ENCODE results near the gene BLACAT1. TPM values are rescaled to one million over a fixed set of nuclear protein-coding genes. Genes with fewer than 3 reads are reported as not detected.
"Not testable (repeated sequence)": the region's sequence is repeated elsewhere in the genome, so short reads cannot be mapped to it uniquely, and the experiment has no call there.

The BLACAT1 gene
- total RNA-seq, 1 donor from 2014 or later, result 0.84 TPM

DNA sequence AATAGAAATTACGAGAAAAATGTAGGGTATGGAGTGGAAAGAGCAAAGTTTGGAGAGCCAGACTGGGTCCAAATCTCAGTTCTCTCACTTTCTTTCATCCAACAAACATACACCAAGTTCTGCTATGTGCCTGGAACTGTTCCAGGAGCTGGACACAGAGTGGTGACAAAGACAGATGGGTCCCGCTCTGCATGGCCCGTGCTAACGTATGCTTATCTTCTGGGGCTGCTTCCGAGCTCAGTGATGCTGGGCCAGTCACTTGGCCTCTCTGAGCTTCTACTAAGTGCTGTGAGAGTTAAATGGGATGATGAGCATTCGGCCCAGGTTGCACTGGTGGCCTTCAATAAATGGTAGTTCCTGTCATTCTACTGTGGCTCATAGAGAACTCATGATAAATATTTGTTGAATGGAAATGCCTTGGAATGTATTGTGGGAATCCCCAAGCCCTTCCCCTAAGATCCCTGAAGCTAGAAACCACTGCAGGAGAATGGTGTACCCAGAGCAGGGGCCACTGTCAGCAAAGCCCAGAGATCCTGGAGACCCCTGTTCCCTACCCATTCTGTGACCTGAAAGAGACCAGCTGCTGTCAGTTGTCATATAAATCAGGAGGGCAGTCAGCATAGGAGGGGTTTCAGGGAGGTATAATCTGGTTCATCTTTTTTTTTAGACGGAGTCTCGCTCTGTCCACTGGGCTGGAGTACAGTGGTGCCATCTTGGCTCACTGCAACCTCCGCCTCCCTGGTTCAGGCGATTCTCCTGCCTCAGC, 37.8 kb downstream of the BLACAT1 start:
- no peak overlapping the region for H3K4me3 ChIP-seq
- TF ChIP-seq, protein P1, sequence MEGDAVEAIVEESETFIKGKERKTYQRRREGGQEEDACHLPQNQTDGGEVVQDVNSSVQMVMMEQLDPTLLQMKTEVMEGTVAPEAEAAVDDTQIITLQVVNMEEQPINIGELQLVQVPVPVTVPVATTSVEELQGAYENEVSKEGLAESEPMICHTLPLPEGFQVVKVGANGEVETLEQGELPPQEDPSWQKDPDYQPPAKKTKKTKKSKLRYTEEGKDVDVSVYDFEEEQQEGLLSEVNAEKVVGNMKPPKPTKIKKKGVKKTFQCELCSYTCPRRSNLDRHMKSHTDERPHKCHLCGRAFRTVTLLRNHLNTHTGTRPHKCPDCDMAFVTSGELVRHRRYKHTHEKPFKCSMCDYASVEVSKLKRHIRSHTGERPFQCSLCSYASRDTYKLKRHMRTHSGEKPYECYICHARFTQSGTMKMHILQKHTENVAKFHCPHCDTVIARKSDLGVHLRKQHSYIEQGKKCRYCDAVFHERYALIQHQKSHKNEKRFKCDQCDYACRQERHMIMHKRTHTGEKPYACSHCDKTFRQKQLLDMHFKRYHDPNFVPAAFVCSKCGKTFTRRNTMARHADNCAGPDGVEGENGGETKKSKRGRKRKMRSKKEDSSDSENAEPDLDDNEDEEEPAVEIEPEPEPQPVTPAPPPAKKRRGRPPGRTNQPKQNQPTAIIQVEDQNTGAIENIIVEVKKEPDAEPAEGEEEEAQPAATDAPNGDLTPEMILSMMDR (IDR thresholded peaks at IDR 0.05), result no peak
- DNase-seq, result no peak
- intact Hi-C loops (cut with DNase I), result no loop called here
- H3K4me1 ChIP-seq, result no peaks in the 10 kb centered on the region
- no peak for ATAC-seq
- H3K27me3 ChIP-seq, result no peaks in the 10 kb centered on the region
- no peaks in the 10 kb centered on the region for H3K9me3 ChIP-seq
- H3K27ac ChIP-seq, result no peak overlapping the region
- H3K36me3 ChIP-seq, result no peaks in the 10 kb centered on the region

DNA sequence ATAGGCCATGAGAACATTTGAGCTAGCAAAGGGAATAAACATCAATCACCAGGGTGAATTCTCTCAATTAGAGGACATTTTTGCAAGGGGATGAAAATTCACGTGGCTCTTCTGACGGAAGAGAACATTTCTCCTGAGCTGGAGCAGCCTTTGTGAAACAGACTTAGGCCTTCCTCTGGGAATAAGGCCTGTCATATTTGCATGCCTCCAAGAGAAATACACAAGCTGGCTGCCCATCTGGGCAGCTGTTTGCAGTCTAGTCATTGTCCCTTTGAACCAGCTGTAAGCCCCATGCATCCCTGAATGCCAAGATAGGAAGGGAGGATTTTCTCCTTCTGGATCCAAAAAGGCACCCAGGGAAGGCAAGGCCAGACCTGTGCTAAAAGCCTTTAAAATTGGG, 39.5 kb downstream of the BLACAT1 start:
- Histone ChIP-seq H3K36me3 (no peaks in the 10 kb centered on the region), H3K9me3 (no peaks in the 10 kb centered on the region), H3K4me1 (no peaks in the 10 kb centered on the region), H3K27me3 (no peaks in the 10 kb centered on the region), H3K4me3 (no peak overlapping the region), H3K27ac (no peak overlapping the region)
- intact Hi-C loops (cut with DNase I), result no loop called here
- no peak for DNase-seq
- TF ChIP-seq, protein P1 (IDR thresholded peaks at IDR 0.05), result no peak
- ATAC-seq, result no peak

DNA sequence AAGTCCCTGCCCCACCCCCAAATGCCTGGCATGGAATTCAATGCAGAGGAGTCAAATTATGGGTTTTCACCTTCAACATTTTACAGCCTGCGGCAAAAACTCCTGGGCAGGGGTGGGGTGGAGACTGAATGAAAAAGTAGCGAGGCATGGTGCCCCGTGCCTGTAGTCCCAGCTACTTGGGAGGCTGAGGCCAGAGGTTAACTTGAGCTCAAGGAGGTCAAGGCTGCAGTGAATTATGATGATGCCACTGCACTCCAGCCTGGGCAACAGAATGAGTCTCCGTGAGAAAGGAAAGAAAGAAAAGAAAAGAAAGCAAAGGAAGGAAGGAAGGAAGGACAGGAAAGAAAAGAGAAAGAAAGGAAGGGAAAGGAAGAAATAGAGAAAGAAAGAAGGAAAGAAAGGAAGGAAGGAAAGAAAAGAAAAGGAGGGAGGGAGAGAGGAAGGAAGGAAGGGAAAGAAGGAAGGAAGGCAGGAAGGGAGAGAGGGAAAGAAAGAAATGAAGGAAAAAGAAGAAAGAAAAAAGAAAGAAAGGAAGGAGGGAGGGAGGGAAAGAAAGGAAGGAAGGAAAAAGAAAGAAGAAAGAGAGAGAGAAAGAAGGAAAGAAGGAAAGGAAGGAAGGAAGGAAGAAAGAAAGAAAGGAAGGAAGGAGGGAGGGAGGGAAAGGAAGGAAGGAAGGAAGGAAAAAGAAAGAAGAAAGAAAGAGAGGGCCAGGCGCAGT, 45.1 kb downstream of the BLACAT1 start:
- Histone ChIP-seq H3K36me3 (no peaks in the 10 kb centered on the region), H3K4me1 (no peaks in the 10 kb centered on the region), H3K9me3 (no peaks in the 10 kb centered on the region), H3K4me3 (no peak overlapping the region), H3K27ac (no peak overlapping the region), H3K27me3 (no peaks in the 10 kb centered on the region)
- TF ChIP-seq, protein P1 (IDR thresholded peaks at IDR 0.05), result no peak
- intact Hi-C loops (cut with DNase I), result no loop called here
- ATAC-seq (no peak), DNase-seq (no peak)

DNA sequence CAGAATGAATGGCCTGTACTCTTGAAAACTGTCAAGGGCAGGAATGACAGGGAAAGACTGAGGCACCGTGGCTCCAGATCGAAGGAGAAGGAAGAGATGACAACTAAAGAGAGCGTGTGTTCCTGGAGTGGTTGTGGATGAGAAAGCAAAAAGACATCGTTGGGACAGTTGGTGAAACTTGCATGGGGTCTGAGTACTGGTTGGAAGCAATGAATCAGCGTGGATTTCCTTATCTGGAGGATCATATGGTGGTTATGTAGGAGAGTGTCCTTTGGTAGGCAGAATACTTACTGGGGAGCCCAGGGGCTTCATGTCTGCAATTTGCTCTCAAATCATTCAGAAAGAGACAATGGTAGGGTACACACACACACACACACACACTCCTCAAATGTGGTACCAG, 47.9 kb downstream of the BLACAT1 start:
- Histone ChIP-seq H3K27me3 (no peaks in the 10 kb centered on the region), H3K4me3 (no peak overlapping the region), H3K4me1 (no peaks in the 10 kb centered on the region), H3K36me3 (no peaks in the 10 kb centered on the region), H3K9me3 (no peaks in the 10 kb centered on the region), H3K27ac (no peak overlapping the region)
- intact Hi-C loops (cut with DNase I), result no loop called here
- ATAC-seq (no peak), DNase-seq (no peak)
- TF ChIP-seq, protein P1 (IDR thresholded peaks at IDR 0.05), result no peak

DNA sequence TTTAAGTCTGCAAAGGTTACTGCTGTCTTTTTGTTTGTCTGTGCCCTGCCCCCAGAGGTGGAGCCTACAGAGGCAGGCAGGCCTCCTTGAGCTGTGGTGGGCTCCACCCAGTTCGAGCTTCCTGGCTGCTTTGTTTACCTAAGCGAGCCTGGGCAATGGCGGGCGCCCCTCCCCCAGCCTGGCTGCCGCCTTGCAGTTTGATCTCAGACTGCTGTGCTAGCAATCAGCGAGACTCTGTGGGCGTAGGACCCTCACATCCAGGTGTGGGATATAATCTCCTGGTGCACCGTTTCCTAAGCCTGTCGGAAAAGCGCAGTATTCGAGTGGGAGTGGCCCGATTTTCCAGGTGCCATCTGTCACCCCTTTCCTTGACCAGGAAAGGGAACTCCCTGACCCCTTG, 49.6 kb downstream of the BLACAT1 start:
- ATAC-seq; intact Hi-C loops (cut with DNase I): not testable (repeated sequence)

More for the DNA sequence above, 49.6 kb downstream of the BLACAT1 start:
- H3K27me3 ChIP-seq, H3K9me3 ChIP-seq, H3K27ac ChIP-seq, DNase-seq, H3K4me3 ChIP-seq, H3K4me1 ChIP-seq, H3K36me3 ChIP-seq: not testable (repeated sequence)

Small RNA genes lying within 50 kb of the gene (microRNA-seq; reads per million reads assigned to microRNA genes)
- gene MIR135B (ENCODE audit: borderline microRNAs expressed), result 135 reads per million, percentile 68 among the genes with 10 or more reads in this experiment

Other genes with a start within 250 kb of the BLACAT1 start
- gene DSTYK, start 244.3 kb downstream of the BLACAT1 start, total RNA-seq, result 12.7 TPM
- 4.8 TPM for gene TMCC2, start 228.1 kb downstream of the BLACAT1 start, total RNA-seq
- gene NUAK2, start 134.3 kb downstream of the BLACAT1 start, total RNA-seq, result 8.8 TPM
- gene KLHDC8A, start 99.1 kb downstream of the BLACAT1 start, total RNA-seq, result 0.78 TPM
- 2.1 TPM for gene LEMD1, start 34.0 kb downstream of the BLACAT1 start, total RNA-seq
- gene CDK18, start 48.6 kb upstream of the BLACAT1 start, total RNA-seq, result 31.6 TPM
- 71.5 TPM for gene ELK4, start 176.0 kb upstream of the BLACAT1 start, total RNA-seq
- 8.6 TPM for gene SLC45A3, start 224.5 kb upstream of the BLACAT1 start, total RNA-seq